Renal cortex interstitium (tissue), 11 donors: ENCODE data around the gene ABO. TPM values are rescaled to one million over a fixed set of nuclear protein-coding genes. Genes with fewer than 3 reads are reported as not detected.
"Not testable (repeated sequence)": the region's sequence is repeated elsewhere in the genome, so short reads cannot be mapped to it uniquely, and the experiment has no call there.

ENCODE experiments used
- DNase-seq, 11 donors: peaks; one replicate each; pipeline ENCODE4 v3.0.0-alpha.2; 2013; ENCODE audit warnings: low read depth in 9 of 11, low spot score in 4 of 11; ENCODE audit errors: extremely low read depth in 1 of 11
- polyA plus RNA-seq, 3 donors: library from polyadenylated mRNA; unstranded; fragments of 120-200 nt; gene quantifications; one replicate each; pipeline ENCODE4 v1.2.1, GENCODE V29; 2013; ENCODE audit not compliant: insufficient read length in 3 of 3

The ABO gene
- polyA plus RNA-seq, 3 donors, result 10.3 to 27.8 (median 17.7) TPM

GRCh38 chr9:133301253-133302230 lies 26.5 kb upstream of the ABO start:
- DNase-seq, result no peak

DNA sequence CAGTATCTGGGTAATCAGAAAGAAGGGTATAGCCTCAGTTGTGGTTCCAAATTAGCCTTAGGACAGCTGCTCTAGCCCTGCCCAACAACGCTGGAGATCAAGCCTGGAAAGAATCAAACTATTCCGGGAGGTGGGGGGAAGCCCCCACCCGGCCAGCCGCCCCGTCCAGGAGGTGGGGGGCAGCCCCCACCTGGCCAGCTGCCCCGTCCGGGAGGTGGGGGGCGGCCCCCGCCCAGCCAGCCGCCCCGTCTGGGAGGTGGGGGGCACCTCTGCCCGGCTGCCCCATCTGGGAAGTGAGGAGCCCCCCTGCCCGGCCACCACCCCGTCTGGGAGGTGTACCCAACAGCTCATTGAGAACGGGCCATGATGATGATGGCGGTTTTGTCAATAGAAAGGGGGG lies 25.0 kb upstream of the ABO start:
- not testable (repeated sequence) for DNase-seq

DNA sequence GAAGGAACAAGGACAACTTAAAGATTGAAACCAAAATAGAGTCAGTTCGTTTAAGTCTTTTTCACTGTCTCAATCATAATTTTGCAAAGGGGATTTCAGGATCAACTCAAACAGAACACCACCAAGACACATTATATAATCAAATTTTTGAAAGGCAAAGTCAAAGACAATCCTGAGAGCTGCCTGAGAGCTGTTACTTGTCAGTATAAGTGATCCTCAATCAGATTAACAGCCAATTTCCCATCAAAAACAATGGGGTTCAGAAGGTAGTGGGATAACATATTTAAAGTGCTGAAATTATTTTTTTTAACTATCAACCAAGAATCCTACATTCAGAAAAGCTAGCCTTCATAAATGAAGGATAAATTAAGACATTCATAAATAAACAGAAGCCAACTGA lies 19.3 kb upstream of the ABO start:
- no peak for DNase-seq

DNA sequence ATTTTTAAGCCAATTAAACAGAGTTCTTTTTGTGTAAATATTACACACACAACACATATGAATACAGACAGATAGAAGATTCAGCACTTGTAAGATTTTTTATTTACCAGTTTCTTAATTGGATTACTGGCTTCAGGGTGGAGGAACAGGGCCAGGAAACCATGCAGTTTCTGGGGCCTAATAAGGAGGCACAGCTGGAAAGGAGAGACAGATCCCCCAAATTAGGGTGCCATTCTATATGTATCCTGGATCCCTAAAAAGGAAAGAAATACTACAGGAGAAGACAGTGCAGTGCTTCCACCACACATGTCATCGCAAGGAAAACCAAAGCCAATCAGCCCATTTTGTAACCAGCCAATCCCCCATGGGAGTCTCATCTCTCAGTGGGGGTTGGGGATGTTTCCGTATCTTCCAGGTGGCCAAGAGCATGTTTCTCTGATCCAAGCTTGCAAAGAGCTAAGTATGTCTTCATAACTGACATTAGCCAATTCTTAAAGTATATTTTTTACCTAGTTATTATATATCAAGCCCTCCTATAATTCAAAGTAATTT lies 15.8 kb upstream of the ABO start:
- DNase-seq, result no peak

GRCh38 chr9:133286523-133286922 lies 11.5 kb upstream of the ABO start:
- DNase-seq, result no peak

DNA sequence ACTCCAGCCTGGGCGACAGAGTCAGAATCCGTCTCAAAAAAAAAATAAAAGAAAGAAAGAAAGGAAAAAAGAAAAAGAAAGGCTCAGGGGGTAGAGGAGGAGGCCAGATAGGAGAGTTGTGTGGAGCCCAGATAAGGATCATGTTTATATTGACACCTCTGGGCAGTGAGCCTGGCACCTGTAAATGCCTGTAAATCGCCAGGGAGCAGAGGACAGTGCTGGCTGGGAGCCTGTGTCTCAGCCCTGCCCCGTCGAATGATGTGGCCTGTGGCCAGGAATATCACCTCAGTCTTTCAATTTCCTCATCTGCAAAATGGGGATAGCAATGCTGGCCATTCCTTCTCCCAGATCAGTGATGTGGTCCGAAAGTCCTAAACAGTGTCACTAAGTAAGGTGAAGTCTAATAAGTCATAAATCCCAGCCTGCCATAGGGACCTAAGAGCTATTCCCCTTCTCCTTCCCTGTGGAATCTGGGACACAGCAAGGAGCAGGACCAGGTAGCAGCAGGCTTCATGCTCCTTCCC lies 10.3 kb upstream of the ABO start:
- DNase-seq, result no peak

DNA sequence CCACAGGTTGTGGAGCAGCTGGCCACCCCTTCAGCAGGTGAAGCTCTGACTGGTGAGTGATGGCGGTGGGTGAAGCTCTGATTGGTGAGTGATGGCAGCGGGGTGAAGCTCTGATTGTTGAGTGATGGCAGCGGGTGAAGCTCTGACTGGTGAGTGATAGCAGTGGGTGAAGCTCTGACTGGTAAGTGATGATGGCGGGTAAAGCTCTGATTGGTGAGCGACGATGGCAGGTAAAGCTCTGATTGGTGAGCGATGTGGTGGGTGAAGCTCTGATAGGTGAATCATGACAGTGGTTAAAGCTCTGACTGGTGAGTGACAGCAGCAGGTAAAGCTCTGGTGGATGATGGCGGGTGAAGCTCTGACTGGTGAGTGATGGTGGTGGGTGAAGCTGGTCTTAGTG lies 9.4 kb upstream of the ABO start:
- DNase-seq, result no peak

GRCh38 chr9:133283255-133284032 lies 8.4 kb upstream of the ABO start:
- not testable (repeated sequence) for DNase-seq

- DNase-seq, result no peak
Observed at GRCh38 chr9:133282464-133283238, 7.7 kb upstream of the ABO start.

DNA sequence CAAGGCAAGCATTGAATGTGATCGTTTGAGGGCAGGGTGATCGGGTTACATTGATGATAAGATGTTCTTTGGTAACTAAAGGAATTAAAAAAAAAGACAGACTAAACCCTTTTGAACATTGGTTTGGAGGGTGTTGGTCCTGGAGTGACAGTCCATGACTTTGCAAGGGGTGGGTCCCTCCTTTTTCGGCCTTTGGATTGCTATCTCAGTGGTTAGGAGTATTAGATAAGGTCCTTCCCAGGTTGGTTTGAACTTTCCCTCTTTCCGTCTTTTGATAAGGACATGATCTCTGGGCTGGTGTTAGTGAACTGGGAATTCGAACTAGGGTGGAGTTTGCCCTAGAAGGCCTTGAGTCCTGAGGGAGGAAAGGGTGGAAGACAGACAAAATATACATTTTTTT lies 5.4 kb upstream of the ABO start:
- DNase-seq, result no peak

DNA sequence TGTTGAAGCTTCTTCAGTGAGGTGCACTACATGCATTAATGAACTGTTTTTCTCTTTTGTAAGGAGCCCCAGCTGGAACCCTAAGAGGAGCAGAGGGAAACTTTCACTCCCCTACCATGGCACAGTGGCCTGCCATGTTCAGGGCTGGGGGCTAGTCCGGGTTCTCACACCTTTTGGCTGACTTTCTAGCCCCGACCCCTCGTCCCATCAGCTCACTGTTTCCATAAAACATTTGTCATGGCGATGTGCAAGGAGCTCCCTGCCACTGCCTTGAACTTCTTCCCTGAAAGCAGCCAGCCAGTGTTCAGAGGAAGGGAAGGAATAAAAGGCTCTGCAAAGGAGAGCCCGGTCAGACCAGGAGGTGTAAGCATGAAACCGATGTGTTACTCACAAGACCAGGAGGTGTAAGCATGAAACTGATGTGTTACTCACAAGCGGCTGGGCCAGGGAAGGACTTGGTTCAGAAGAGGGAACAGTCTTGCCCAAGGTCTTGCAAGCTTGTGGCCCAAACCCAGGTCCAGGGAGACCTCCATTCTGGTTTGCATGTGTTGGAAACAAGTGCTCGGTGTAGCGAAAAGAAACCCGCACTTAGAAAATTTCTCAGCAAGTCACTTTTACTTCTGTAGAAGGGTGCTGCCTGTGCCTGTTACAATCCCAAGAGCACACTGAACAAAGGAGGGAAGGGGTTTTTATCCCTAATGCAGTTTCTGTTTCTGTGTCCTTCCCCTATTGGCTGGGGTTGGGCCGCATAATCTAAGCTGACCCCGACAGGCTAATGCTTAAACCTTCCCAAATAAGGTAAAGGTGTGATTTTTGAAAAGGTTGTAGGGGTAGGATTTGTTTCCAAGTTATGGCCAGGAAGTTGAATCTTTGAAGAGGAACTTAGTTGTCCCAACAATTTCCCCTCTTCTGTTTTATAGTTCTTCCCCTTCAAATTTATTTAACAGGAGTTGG lies 3.4 kb upstream of the ABO start:
- no peak for DNase-seq

GRCh38 chr9:133277467-133277866 lies 2.5 kb upstream of the ABO start:
- DNase-seq, result no peak

GRCh38 chr9:133276923-133277322 lies 1.9 kb upstream of the ABO start:
- no peak for DNase-seq

DNA sequence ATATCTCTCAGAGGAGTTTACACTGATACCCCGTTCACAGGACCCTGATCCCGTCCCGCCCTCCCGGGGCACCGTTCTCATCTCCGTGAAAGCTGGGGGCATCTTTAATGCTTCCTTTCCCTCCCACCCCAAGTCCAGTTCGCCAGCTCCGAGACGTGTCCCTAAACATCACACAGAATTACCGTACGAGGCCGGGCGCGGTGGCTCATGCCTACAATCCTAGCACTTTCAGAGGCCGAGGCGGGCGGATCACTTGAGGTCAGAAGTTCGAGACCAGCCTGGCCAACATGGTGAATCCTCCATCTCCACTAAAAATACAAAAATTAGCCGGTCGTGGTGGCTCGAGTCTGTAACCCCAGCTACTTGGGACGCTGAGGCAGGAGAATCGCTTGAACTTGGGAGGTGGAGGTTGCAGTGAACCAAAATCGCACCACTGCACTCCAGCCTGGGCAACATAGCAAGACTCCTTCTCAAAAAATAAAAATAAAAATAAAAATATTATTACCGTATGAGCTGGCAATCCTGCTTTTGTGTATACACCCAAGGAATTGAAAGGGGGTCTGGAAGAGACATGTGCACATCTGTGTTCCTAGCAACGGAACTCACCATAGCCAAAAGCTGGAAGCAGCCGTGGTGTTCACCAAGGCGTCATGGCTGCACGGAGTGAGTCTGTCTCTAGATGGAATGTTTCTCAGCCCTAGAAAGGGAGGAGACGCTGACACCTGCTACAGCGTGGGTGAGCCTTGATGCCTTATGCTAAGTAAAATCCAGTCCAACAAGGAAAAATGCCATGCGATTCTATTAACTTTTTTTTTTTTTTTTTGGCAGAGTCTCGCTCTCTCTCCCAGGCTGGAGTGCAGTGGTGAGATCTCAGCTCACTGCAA lies 1.2 kb upstream of the ABO start:
- DNase-seq, result no peak

DNA sequence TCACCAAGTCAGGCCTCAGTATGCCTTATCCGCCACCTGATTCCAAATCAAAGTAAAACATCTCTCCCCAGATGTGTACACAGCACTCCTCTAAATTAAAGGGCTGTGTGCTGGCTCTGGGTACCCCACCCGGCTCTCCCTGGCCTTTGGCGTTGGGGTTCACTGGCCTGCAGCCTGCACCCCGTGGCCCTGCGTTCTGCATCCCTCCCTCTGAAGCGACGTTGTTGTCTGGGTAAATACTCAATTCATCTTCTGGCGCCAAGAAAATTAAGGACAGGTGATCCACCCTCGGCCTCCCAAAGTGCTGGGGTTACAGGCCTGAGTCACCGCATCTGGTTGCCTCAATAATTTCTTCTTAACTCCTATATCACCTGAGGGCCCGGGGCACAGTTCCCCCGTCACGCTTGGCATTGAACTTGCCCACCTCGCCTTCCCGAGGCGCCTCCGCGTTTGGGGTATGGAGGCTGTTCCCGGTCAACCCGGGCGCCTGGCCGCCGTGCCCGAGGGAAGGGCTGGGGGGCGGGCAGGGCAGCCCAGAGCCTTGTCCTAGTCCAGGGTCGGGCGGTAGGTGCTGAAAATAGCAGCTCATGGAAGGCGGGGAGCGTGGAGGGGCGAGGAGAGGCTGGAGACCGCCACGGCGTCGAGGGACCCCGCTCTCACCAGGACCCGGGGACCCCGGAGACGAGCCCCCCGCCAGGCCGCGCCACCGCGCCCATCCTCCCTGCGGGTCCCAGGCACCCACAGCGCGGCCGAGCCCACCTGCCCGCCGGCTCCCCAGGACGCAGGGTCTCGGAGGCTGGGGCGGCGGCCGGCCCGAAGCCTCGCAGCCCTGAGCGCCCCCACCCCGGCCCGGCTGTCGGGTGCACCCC lies 531 bp downstream of the ABO start:
- no peak for DNase-seq

GRCh38 chr9:133273819-133274218 lies 1.2 kb downstream of the ABO start:
- DNase-seq, result no peak
